ENCODE measurements around the gene DCAF8.

The DCAF8 gene

GRCh38 chr1:160178731-160179130, 83.6 kb downstream of the DCAF8 start:
- no peak for TF ChIP-seq ESRRG (CRISPR knock-in tag; IDR thresholded peaks at IDR 0.05)
- TF ChIP-seq ZFP30 (CRISPR knock-in tag; IDR thresholded peaks at IDR 0.05) = no peak
- TF ChIP-seq ZC3H10 (CRISPR knock-in tag; IDR thresholded peaks at IDR 0.05) = no peak
- TF ChIP-seq BACH2 (CRISPR knock-in tag; IDR thresholded peaks at IDR 0.05; ENCODE audit: borderline replicate concordance) = no peak
- ATAC-seq = no peak

DNA sequence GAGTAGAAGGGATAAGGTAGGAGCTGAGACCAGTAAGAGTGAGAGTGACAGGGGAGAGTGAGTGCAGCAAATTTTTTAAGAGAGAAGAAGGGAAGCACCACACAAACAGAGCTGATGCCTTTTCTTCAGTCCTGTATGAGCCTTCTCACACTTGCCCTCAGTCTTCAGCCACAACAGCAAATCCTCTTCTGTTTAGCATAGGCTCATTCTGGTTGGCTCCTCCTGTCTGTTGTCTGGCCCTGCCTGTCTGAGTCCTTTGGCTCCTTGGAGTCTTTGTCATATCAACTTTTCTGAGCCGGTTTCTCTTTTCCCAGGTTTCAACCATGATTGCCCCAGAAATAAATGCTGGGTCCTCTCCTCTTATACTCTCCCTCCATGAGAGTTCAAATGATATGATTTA, 84.7 kb downstream of the DCAF8 start:
- no peak for ATAC-seq
- TF ChIP-seq OSR1 (CRISPR knock-in tag; IDR thresholded peaks at IDR 0.05) (no peak), PATZ1 (CRISPR knock-in tag; IDR thresholded peaks at IDR 0.05; ENCODE audit: borderline replicate concordance) (no peak), BACH2 (CRISPR knock-in tag; IDR thresholded peaks at IDR 0.05; ENCODE audit: borderline replicate concordance) (no peak), ARNTL (CRISPR knock-in tag; IDR thresholded peaks at IDR 0.05; ENCODE audit: borderline replicate concordance, low read depth) (no peak), TOX (CRISPR knock-in tag; IDR thresholded peaks at IDR 0.05; ENCODE audit: borderline replicate concordance) (no peak), ZNF70 (CRISPR knock-in tag; IDR thresholded peaks at IDR 0.05) (no peak), POU6F1 (CRISPR knock-in tag; IDR thresholded peaks at IDR 0.05; ENCODE audit: borderline replicate concordance, low read depth) (no peak), ZC3H10 (CRISPR knock-in tag; IDR thresholded peaks at IDR 0.05) (no peak), SNAI2 (CRISPR knock-in tag; IDR thresholded peaks at IDR 0.05) (no peak), PPARA (CRISPR knock-in tag; IDR thresholded peaks at IDR 0.05; ENCODE audit: borderline replicate concordance) (no peak), ISL1 (CRISPR knock-in tag; IDR thresholded peaks at IDR 0.05) (no peak), ZFP30 (CRISPR knock-in tag; IDR thresholded peaks at IDR 0.05) (no peak), TSHZ2 (CRISPR knock-in tag; IDR thresholded peaks at IDR 0.05) (no peak), ZNF8 (CRISPR knock-in tag; IDR thresholded peaks at IDR 0.05) (no peak), GLIS3 (CRISPR knock-in tag; IDR thresholded peaks at IDR 0.05) (no peak), CREB5 (CRISPR knock-in tag; IDR thresholded peaks at IDR 0.05; ENCODE audit: low read depth) (no peak), ZFP3 (CRISPR knock-in tag; IDR thresholded peaks at IDR 0.05) (no peak)

DNA sequence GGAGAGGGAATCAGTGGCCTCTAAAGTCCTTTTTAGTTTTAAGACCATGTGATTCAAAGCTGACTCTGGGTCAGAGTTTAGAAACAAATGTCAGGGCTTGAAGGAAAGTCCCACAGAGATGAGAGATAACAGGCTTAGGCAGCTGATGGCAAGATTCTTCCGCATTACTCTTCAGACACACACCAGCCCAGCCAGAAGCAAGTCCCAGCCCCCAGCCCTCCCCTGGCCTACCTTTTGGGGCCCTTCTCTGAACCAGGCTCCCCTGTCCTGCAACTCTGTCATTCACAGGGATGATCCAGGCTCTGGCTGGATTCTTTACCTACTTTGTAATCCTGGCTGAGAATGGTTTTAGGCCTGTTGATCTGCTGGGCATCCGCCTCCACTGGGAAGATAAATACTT, 85.1 kb downstream of the DCAF8 start:
- TF ChIP-seq, protein P1, sequence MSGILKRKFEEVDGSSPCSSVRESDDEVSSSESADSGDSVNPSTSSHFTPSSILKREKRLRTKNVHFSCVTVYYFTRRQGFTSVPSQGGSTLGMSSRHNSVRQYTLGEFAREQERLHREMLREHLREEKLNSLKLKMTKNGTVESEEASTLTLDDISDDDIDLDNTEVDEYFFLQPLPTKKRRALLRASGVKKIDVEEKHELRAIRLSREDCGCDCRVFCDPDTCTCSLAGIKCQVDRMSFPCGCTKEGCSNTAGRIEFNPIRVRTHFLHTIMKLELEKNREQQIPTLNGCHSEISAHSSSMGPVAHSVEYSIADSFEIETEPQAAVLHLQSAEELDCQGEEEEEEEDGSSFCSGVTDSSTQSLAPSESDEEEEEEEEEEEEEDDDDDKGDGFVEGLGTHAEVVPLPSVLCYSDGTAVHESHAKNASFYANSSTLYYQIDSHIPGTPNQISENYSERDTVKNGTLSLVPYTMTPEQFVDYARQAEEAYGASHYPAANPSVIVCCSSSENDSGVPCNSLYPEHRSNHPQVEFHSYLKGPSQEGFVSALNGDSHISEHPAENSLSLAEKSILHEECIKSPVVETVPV (CRISPR knock-in tag; IDR thresholded peaks at IDR 0.05) = no peak
- TF ChIP-seq TCF4 (CRISPR knock-in tag; IDR thresholded peaks at IDR 0.05; ENCODE audit: borderline replicate concordance) (no peak), PPARA (CRISPR knock-in tag; IDR thresholded peaks at IDR 0.05; ENCODE audit: borderline replicate concordance) (no peak), SNAI2 (CRISPR knock-in tag; IDR thresholded peaks at IDR 0.05) (no peak), CSDC2 (CRISPR knock-in tag; IDR thresholded peaks at IDR 0.05) (no peak), TOX (CRISPR knock-in tag; IDR thresholded peaks at IDR 0.05; ENCODE audit: borderline replicate concordance) (no peak), ZFP3 (CRISPR knock-in tag; IDR thresholded peaks at IDR 0.05) (no peak), CREB5 (CRISPR knock-in tag; IDR thresholded peaks at IDR 0.05; ENCODE audit: low read depth) (no peak), GLIS3 (CRISPR knock-in tag; IDR thresholded peaks at IDR 0.05) (no peak), TSHZ2 (CRISPR knock-in tag; IDR thresholded peaks at IDR 0.05) (no peak), ZC3H10 (CRISPR knock-in tag; IDR thresholded peaks at IDR 0.05) (no peak), ISL1 (CRISPR knock-in tag; IDR thresholded peaks at IDR 0.05) (no peak), ZNF8 (CRISPR knock-in tag; IDR thresholded peaks at IDR 0.05) (no peak), ESRRG (CRISPR knock-in tag; IDR thresholded peaks at IDR 0.05) (no peak), RARB (CRISPR knock-in tag; IDR thresholded peaks at IDR 0.05) (no peak), OSR1 (CRISPR knock-in tag; IDR thresholded peaks at IDR 0.05) (no peak), ZNF565 (CRISPR knock-in tag; conservative IDR thresholded peaks at IDR 0.05; ENCODE audit: low read depth) (no peak)
- ATAC-seq = no peak
